PFSK-1 (cell line): Measurements from ENCODE around the gene TUBA8.

Experiments used
- POLR2AphosphoS5 ChIP-seq: IDR thresholded peaks from 2 replicates; pipeline ENCODE4 v1.6.1; 2012; ENCODE audit warnings: low read depth, mild to moderate bottlenecking, control low read depth, low read length, moderate library complexity
- TAF1 ChIP-seq: IDR thresholded peaks from 2 replicates; pipeline ENCODE4 v1.6.1; 2012; ENCODE audit warnings: low read length, control low read depth, borderline replicate concordance; ENCODE audit not compliant: insufficient read depth

- TF ChIP-seq POLR2AphosphoS5 (no peak), TAF1 (no peak)
Observed at GRCh38 chr22:18065256-18065655, 45.4 kb upstream of the TUBA8 start.
